Ovary (tissue), 9 donors: Measurements from ENCODE around the gene FOXL2. TPM values are rescaled to one million over a fixed set of nuclear protein-coding genes. Genes with fewer than 3 reads are reported as not detected.

Experiments used
- DNase-seq, 5 donors: peaks; one replicate each; pipeline ENCODE4 v3.0.0-alpha.2; 2019 to 2020
- H3K27ac ChIP-seq, 2 donors: fragments of 200-600 bp; one replicate each; pipeline versions ENCODE4 v1.5.1 to v1.8.0; 2019 to 2022
- H3K27me3 ChIP-seq: fragments of 200-600 bp; one replicate; pipeline ENCODE4 v1.8.0; 2022
- H3K36me3 ChIP-seq: fragments of 200-600 bp; sonication (generic); one replicate; pipeline ENCODE4 v1.5.1; 2019
- H3K4me1 ChIP-seq: one replicate; pipeline ENCODE4 v1.8.1; 2013; ENCODE audit warnings: mild to moderate bottlenecking, moderate library complexity; ENCODE audit not compliant: insufficient read depth
- H3K4me3 ChIP-seq: fragments of 200-600 bp; sonication (generic); one replicate; pipeline ENCODE4 v1.5.1; 2017
- H3K9me3 ChIP-seq, 2 donors: fragments of 200-600 bp in 1 of 2; sonication (generic) in 1 of 2; one replicate each; pipeline versions ENCODE4 v1.5.1 to v1.8.1; 2013 to 2019; ENCODE audit warnings: mild to moderate bottlenecking in 1 of 2, moderate library complexity in 1 of 2
- EP300 ChIP-seq: sonication (generic); formaldehyde crosslinking; IDR thresholded peaks from one replicate; pipeline ENCODE4 v1.6.1; 2017; ENCODE audit warnings: antibody characterized with exemption
- POLR2A ChIP-seq: fragments of 450-650 bp; IDR thresholded peaks from one replicate; pipeline ENCODE4 v1.6.1; 2017; ENCODE audit warnings: antibody characterized with exemption, mild to moderate bottlenecking, moderate library complexity
- WGBS, 3 donors: extraction: QIAGEN DNeasy Blood & Tissue Kit in 1 of 3; methylation state at CpG; one replicate each; pipeline versions ENCODE4 v1.1.5 to v1.1.7; 2013 to 2017; 5-methylcytosine and 5-hydroxymethylcytosine counted together
- intact Hi-C, 4 donors: fragments of 100-400 bp; cut with DNase I; formaldehyde crosslinking; loops; one replicate each; pipeline versions ENCODE4 v1.11.0 to v1.15.1; 2022 to 2023
- polyA plus RNA-seq, 2 donors: library from polyadenylated mRNA; stranded (reverse); fragments of 200-250 nt in 1 of 2; fragments of 350-450 nt in 1 of 2; fragmentation: Illumina TruSeq in 1 of 2; extraction: RNeasy Lipid Tissue Mini Kit (QIAGEN cat#74804) in 1 of 2; gene quantifications; one replicate each; pipeline ENCODE4 v1.2.3, GENCODE V29; 2013 to 2014
- total RNA-seq, 7 donors: library from RNA; depleted of rRNA in 2 of 7; stranded (reverse); fragments of >200 nt in 2 of 7; fragmentation: NEBNext Ultra II Directional in 3 of 7; extraction: Animal tissue kit (Norgen Biotek cat#: 25700) in 3 of 7; gene quantifications; one replicate each; pipeline versions ENCODE4 v1.1.0 to v1.2.4, GENCODE V29; 2016 to 2023
- TF ChIP-seq, protein P1 (sequence below), 3 donors: fragments of 450-650 bp in 2 of 3; fragments of 200-600 bp in 1 of 3; IDR thresholded peaks; one replicate each; pipeline versions ENCODE4 v1.5.1 to v1.8.0; 2016 to 2022; ENCODE audit warnings: antibody characterized with exemption in 3 of 3, mild to moderate bottlenecking in 1 of 3
- donor health status: DM: no; HTN: no; CAD: no; lungs with moderate emphysema.
- donor health status: DM: no; HTN: no; CAD: no.
- donor health status: Bipolar disorder and iron deficiency.
- donor health status: DM: yes; HTN: yes; CAD: no.
- donor health status: DM: no; HTN: no; CAD: no.
- donor health status: DM: yes; HTN: yes; CAD: no.

FOXL2 gene
- total and polyA plus RNA-seq, 9 donors: 22.7 to 184 (median 88.8) TPM

DNA sequence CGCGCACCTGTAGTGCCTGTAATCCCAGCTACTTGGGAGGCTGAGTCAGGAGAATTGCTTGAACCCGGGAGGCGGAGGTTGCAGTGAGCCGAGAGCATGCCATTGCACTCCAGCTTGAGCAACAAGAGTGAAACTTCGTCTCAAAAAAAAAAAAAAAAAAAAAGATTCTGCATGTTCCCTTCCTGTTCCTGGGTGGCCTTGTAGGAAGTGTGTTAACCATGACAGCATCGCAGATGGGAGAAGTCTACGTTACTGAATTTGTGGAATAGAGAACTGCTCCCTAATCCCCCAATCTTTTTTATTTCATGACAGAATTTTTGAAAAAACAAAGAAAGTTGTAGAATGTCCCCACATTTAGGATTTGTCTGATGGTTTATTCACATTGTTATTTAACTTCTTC, 45.4 kb downstream of the FOXL2 start:
- H3K4me3 ChIP-seq: no peak overlapping the region
- TF ChIP-seq, protein P1, sequence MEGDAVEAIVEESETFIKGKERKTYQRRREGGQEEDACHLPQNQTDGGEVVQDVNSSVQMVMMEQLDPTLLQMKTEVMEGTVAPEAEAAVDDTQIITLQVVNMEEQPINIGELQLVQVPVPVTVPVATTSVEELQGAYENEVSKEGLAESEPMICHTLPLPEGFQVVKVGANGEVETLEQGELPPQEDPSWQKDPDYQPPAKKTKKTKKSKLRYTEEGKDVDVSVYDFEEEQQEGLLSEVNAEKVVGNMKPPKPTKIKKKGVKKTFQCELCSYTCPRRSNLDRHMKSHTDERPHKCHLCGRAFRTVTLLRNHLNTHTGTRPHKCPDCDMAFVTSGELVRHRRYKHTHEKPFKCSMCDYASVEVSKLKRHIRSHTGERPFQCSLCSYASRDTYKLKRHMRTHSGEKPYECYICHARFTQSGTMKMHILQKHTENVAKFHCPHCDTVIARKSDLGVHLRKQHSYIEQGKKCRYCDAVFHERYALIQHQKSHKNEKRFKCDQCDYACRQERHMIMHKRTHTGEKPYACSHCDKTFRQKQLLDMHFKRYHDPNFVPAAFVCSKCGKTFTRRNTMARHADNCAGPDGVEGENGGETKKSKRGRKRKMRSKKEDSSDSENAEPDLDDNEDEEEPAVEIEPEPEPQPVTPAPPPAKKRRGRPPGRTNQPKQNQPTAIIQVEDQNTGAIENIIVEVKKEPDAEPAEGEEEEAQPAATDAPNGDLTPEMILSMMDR (IDR thresholded peaks at IDR 0.05): no peak
- TF ChIP-seq EP300: no peak
- no peak for TF ChIP-seq POLR2A
- intact Hi-C loops: no loop called here
- no peaks in the 10 kb centered on the region for H3K27me3 ChIP-seq
- 56 to 65% (median 64%) methylated on average over 8 of the region's 8 CpGs for WGBS, 3 donors
- H3K36me3 ChIP-seq: no peaks in the 10 kb centered on the region
- DNase-seq: no peak
- no peak overlapping the region for H3K27ac ChIP-seq
- H3K4me1 ChIP-seq: no peaks in the 10 kb centered on the region
- no peaks in the 10 kb centered on the region for H3K9me3 ChIP-seq

DNA sequence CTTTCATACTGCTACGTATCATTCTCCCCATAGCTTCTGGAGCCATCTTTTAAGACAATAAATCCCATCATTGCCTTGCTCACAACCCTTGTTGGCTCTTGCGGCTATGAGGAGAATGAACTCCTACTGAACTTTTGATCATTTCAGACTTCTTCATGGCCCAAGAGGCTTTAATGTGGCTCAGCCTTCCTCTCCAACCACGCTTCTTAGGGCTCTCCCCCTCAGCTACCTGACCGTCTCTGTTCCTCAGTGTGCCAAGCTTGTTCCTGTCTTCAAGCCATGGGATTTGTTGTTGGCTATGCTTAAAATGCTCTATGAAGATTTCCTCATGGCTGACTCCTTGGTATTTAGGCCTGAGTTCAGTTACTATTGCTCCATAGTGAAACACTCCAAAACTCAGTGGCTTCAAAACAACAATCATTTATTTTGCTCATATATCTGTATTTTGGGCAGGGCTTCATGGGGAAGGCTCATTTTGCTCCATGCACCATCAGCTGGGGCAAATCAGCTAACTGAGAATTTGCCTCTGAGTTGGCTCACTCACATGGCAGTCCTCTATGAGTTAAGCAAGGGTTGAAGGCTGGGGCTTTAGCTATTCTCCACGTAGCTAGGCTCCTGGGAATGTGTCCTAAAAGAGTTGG, 47.5 kb downstream of the FOXL2 start:
- no peaks in the 10 kb centered on the region for H3K9me3 ChIP-seq
- H3K36me3 ChIP-seq: no peaks in the 10 kb centered on the region
- DNase-seq: no peak
- H3K4me3 ChIP-seq: no peak overlapping the region
- intact Hi-C loops: no loop called here
- WGBS, 3 donors: 86 to 92% (median 91%) methylated on average over 5 of the region's 5 CpGs
- no peaks in the 10 kb centered on the region for H3K27me3 ChIP-seq
- TF ChIP-seq POLR2A (no peak), EP300 (no peak)
- TF ChIP-seq, protein P1 (IDR thresholded peaks at IDR 0.05): no peak
- H3K27ac ChIP-seq: no peak overlapping the region
- no peaks in the 10 kb centered on the region for H3K4me1 ChIP-seq

DNA sequence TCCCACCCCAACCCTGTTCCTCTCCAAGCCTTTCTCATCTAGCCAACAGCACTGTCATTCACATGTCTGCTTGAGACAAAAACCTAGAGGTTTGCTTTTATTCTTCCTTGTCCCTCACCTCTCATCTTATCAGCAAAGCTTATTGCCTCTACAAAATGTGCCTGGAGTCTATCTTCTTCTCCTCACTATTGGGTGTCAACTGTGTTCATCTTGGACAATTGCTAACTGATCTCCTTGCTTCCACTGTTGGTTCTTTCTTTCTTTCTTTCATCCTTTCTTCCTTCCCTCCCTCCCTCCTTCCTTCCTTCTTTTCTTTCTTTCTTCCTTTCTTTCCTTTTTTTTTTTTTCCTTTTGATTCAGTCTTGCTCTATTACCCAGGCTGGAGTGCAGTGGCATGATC, 48.2 kb downstream of the FOXL2 start:
- H3K36me3 ChIP-seq: no peaks in the 10 kb centered on the region
- intact Hi-C loops: no loop called here
- no peak for DNase-seq
- no peak overlapping the region for H3K4me3 ChIP-seq
- no peak overlapping the region for H3K27ac ChIP-seq
- H3K9me3 ChIP-seq: no peaks in the 10 kb centered on the region
- H3K27me3 ChIP-seq: no peaks in the 10 kb centered on the region
- TF ChIP-seq POLR2A (no peak), EP300 (no peak)
- TF ChIP-seq, protein P1 (IDR thresholded peaks at IDR 0.05): no peak
- H3K4me1 ChIP-seq: no peaks in the 10 kb centered on the region

DNA sequence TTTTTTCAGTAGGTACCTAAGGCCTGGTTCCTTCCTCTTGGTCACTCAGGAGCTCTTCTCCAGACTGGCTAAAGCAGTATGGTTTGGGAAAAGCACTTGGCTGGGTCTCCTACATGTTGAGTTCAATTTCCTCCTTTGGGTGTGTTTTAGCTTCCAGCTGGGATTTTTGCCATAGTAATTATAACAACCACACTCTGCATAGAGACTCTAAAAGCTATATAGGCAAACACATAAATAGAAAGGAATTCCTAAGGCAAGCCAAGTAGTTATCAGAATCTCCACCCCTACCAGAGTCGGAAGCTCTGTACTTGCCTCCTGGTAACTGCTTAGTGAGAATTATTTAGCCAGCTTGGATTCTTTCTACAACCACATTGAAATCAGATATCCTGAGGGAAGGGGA, 48.6 kb downstream of the FOXL2 start:
- H3K27ac ChIP-seq: no peak overlapping the region
- WGBS, 3 donors: 0 to 3% (median 0%) methylated on average over 1 of the region's 1 CpG
- DNase-seq: no peak
- no peaks in the 10 kb centered on the region for H3K27me3 ChIP-seq
- H3K4me3 ChIP-seq: no peak overlapping the region
- no peaks in the 10 kb centered on the region for H3K9me3 ChIP-seq
- H3K4me1 ChIP-seq: no peaks in the 10 kb centered on the region
- intact Hi-C loops: no loop called here
- H3K36me3 ChIP-seq: no peaks in the 10 kb centered on the region
- TF ChIP-seq, protein P1 (IDR thresholded peaks at IDR 0.05): no peak
- no peak for TF ChIP-seq EP300
- no peak for TF ChIP-seq POLR2A

Other genes with a start within 250 kb of the FOXL2 start
- 10 to 100 TPM; 14.4 to 27.1 (median 21.0) TPM for gene PIK3CB, start 112.2 kb downstream of the FOXL2 start, total RNA-seq
- gene PIK3CB, start 112.2 kb downstream of the FOXL2 start, polyA plus RNA-seq: 10 to 100 TPM; 10.6 to 15.6 TPM
- gene FOXL2NB, start 80 bp upstream of the FOXL2 start, total RNA-seq: 100 to 1,000 TPM in 2 of 7 donors, 10 to 100 TPM in 5; 35.8 to 137 (median 77.9) TPM
- 10 to 100 TPM; 36.7 to 39.3 TPM for gene FOXL2NB, start 80 bp upstream of the FOXL2 start, polyA plus RNA-seq
- not detected for gene PRR23A, start 59.1 kb upstream of the FOXL2 start, total RNA-seq
- gene PRR23A, start 59.1 kb upstream of the FOXL2 start, polyA plus RNA-seq: not detected
- gene PRR23B, start 73.8 kb upstream of the FOXL2 start, total RNA-seq: not detected
- not detected for gene PRR23B, start 73.8 kb upstream of the FOXL2 start, polyA plus RNA-seq
- gene PRR23C, start 97.8 kb upstream of the FOXL2 start, total RNA-seq: not detected
- gene PRR23C, start 97.8 kb upstream of the FOXL2 start, polyA plus RNA-seq: not detected